Renal cortical epithelial cell (primary cell): ENCODE data around the gene C1orf50. TPM values are rescaled to one million over a fixed set of nuclear protein-coding genes. Genes with fewer than 3 reads are reported as not detected.
"Not testable (repeated sequence)": the region's sequence is repeated elsewhere in the genome, so short reads cannot be mapped to it uniquely, and the experiment has no call there.

Source experiments
- DNase-seq: peaks from one replicate; pipeline ENCODE4 v3.0.0-alpha.2; 2011; ENCODE audit warnings: low read depth
- total RNA-seq: library from RNA; depleted of rRNA; stranded (reverse); fragments of >200 nt; gene quantifications from 2 replicates; pipeline ENCODE4 v1.2.3, GENCODE V29; 2014

The C1orf50 gene
- total RNA-seq, 1 donor from 2014 or later, result 6.6 TPM

GRCh38 chr1:42797979-42798378, 30.9 kb downstream of the C1orf50 start:
- no peak for DNase-seq

DNA sequence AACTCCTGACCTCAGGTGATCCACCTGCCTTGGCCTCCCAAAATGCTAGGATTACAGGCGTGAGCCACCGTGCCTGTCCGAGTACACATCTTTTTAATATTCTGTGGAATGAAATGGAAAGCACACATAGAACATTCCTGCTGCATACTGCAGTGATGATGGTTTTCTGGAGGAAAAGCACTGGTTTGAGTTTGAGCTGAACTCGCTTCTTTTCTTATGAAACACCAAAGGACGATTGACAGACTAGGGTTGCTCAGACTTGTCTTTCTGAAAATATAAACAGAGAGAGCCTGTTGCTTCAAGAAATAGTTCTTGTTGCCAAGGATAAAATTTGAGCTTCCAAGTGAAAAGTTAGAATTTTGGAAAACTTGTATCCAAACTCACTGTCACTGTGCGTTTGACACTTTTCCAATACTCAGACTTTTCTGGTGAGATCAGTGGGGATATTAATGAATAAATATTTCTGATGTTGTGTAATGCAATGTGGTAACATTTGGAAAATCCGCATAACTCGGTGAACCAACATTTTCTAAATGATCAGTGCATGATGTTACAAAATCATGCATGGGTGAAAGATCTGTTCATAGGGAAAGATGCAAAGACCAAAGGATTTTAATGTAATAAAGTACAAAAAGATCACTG, 34.9 kb downstream of the C1orf50 start:
- DNase-seq, result no peak

DNA sequence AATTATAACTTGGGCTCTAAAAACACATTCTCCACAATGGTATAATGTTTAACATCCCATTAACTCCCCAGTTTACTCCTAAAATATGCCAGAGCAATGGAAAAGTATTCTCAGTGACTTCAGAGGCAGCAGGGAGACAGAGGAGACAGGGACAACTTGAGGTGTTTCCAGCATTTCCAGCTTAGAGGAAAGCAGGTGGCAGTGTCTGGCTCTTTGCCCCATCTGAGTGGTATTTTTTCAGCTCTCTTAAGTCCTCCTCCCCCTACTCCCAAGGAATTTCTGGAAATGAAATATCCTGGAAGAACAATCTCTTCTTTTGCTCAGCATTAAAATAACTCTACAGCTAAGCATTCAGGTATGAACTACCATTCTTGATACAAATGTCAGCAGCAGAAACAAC, 39.1 kb downstream of the C1orf50 start:
- DNase-seq, result no peak

GRCh38 chr1:42806593-42806992, 39.5 kb downstream of the C1orf50 start:
- DNase-seq, result no peak

DNA sequence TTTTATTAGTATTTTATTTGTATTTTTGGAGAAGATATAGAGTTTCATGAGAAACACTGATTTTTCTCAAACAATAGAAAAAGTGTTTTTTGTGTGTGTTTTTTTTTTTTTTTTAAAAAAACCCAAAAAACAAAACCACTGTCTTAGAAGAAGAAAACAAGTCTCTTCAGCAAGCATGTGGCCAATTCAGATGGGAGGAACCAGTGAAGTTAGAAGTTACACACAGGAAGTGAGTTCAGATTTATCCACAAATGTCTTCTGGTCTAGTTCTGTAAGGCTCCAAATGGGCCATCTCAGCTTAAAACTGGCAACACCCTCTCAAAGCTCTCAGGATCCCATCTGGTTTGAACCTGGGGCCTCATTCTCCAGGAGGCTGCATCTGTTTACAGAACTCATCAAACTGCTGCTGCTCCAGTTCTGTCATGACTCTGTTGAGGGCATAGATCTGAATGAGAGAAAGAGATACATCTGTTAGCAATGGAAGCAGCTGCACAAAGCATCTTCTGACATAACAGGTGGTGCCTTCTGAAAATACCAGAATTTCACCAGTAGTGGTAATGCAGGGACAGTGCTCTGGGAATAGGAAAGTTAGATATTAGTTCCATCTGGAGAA, 40.1 kb downstream of the C1orf50 start:
- no peak for DNase-seq

GRCh38 chr1:42814815-42815214, 47.8 kb downstream of the C1orf50 start:
- not testable (repeated sequence) for DNase-seq

DNA sequence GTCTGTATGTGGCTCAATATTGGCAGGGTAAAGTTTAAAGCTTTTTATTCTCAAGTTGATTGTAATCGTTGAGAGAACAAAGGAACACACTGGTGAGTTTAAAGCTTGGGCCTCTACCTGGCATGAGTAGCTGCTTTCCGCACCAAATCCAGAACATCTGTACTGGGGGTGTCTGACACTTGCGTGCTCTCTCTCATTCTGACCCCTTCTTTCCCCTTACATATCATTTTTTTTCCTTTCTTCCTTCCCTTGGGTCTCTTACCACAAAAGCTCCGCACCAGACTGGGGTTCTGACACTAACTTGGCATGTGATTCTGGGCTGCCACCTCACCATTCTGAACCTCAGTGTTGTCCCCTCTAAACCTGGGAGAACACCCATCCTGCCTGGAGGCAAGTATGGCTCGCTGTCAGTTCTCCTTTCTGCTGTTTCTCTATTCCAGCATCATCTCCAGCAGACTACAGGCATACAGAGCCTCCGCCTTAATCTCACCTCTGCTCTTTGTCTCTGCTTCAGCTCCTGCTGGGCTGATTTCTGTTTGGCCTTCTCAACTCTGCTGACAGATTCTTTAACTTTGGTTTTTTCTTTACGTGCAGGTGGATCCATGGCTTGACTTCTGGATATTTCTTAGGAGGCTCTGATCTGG, 49.0 kb downstream of the C1orf50 start:
- DNase-seq, result no peak

GRCh38 chr1:42816585-42817439, 49.8 kb downstream of the C1orf50 start, which contains the start of the genes ERMAP and SVBP:
Gene ERMAP (plus strand): TSS chr1:42817122. CDS start chr1:42830449, 13,327 bp downstream.
Gene SVBP (minus strand): TSS chr1:42817397. CDS start chr1:42816544, 853 bp downstream.
- peak; percentile 47 for DNase-seq

- DNase-seq, result no peak
Measured at GRCh38 chr1:42817440-42817767, 50.4 kb downstream of the C1orf50 start.

GRCh38 chr1:42817976-42818375, 50.9 kb downstream of the C1orf50 start:
- peak; percentile 9 for DNase-seq

DNA sequence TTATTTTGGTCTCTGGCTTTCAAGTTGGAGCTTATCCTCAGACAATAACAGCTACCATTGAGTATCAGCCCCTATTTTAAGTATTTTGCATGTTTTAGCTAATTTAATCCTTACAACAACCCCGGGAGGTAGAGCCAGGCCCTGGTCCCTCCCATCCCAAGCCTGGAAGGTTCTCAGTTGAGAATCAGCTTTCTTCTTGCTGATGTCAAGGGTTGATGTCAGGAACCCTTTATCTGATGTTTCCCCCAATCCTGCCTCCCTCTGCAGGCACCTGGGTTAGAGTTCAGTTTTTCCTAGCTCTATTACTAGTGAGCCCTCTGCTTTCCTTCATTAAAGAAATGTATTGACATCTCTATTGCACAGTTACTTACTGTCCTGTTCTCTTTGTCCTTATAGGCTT, 53.8 kb downstream of the C1orf50 start:
- DNase-seq, result no peak

DNA sequence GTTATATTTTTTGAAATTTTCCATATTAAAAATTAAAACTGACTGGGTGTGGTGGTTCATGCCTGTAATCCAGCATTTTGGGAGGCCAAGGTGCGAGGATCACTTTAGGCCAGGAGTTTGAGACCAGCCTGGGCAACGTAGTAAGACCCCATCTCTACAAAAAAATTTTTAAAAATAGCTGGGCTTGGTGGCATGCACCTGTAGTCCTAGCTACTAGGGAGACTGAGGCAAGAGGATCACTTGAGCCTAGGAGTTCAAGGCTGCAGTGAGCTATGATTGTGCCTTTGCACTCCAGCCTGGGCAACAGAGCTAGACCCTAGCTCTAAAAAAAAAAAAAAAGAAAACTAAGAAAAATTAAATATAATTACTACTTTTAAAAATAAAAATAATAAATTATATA, 54.6 kb downstream of the C1orf50 start:
- DNase-seq, result no peak

DNA sequence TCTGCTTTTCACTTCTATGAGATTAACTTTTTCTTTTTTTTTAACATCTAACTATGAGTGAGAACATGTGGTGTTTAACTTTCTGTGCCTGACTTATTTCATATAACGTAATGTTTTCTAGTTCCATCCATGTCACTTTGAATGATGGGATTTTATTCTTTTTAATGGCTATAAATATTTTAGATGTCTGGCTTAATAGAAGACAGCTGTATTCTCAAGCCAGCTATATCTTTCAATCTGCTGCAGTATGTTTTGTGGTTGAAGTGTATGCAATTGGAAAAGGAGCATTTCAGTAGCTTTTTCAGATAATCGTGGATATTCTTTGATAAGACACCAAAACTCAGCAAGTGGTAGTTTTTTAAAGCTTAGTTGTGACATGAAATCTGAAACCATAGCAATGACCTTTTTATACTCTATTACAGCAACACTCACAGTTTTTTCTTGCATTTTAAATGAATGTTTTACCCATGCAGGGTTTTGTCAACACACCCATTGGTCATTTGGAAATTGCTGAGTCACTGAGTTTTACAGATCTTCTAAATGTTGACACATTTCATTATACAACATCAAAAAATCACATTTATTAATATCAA, 55.8 kb downstream of the C1orf50 start:
- DNase-seq, result peak; percentile 72

DNA sequence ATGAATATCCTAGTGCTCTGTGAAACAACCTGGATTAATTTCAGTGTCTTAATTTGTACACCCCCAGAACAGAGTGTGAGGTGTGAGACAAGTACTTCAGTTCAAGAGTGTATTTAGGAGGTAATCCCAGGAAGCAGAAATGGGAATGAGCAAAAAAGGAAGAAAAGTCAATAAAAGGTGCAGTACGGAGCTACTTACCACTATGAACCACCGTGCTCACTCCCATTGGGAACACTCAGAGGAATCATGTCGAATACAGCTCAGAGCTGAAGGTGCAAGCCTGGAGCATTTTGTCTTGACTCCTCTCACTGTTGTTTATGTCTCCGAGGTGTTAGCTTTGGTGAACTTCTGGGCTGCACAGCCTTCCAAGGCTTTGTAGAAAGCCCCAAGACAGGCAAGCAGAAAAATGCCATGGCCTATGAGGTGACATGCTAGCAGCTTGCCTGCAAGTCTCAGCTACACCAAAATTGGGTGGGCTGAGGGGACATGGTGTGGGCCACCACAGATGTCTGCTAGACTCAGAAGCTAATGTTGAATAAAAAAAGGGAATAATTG, 57.5 kb downstream of the C1orf50 start:
- no peak for DNase-seq

GRCh38 chr1:42825036-42825851, 58.2 kb downstream of the C1orf50 start:
- no peak for DNase-seq

Other genes with a start within 250 kb of the C1orf50 start
- gene PPIH, start 108.8 kb upstream of the C1orf50 start, total RNA-seq, result 18.9 and 32.0 TPM in 2 replicates
- gene YBX1, start 84.8 kb upstream of the C1orf50 start, total RNA-seq, result 792 and 815 TPM in 2 replicates
- 5.7 TPM in 1 of 2 replicates, not detected in the other for gene CLDN19, start 27.0 kb upstream of the C1orf50 start, total RNA-seq
- gene P3H1, start 221 bp upstream of the C1orf50 start, total RNA-seq, result 38.9 and 69.6 TPM in 2 replicates
- gene TMEM269, start 17.7 kb downstream of the C1orf50 start, total RNA-seq, result not detected in 2 replicates
- 8.2 and 17.9 TPM in 2 replicates for gene ERMAP, start 49.9 kb downstream of the C1orf50 start, total RNA-seq
- gene SVBP, start 50.1 kb downstream of the C1orf50 start, total RNA-seq, result 16.0 and 20.8 TPM in 2 replicates
- 6.3 and 14.5 TPM in 2 replicates for gene ZNF691, start 79.4 kb downstream of the C1orf50 start, total RNA-seq
- 413 and 578 TPM in 2 replicates for gene SLC2A1, start 191.6 kb downstream of the C1orf50 start, total RNA-seq